ENCODE measurements around the gene ZNF536.

GRCh38 chr19:30529876-30530275 lies 157.7 kb downstream of the ZNF536 start:
- no peak for TF ChIP-seq CTCF (IDR thresholded peaks at IDR 0.05; ENCODE audit: insufficient read depth, low read length)
- no peak for TF ChIP-seq POLR2AphosphoS5 (IDR thresholded peaks at IDR 0.05; ENCODE audit: low read depth)

All from HL-60 (cell line).